Measurements from ENCODE around the gene SMOC2. TPM values are rescaled to one million over a fixed set of nuclear protein-coding genes. Genes with fewer than 3 reads are reported as not detected.
A peak's percentile ranks its signal among the peaks of the same experiment; 100 is the strongest.

SMOC2 gene
- total RNA-seq, 4 donors from 2014 or later: 9.0 to 25.7 (median 15.2) TPM

DNA sequence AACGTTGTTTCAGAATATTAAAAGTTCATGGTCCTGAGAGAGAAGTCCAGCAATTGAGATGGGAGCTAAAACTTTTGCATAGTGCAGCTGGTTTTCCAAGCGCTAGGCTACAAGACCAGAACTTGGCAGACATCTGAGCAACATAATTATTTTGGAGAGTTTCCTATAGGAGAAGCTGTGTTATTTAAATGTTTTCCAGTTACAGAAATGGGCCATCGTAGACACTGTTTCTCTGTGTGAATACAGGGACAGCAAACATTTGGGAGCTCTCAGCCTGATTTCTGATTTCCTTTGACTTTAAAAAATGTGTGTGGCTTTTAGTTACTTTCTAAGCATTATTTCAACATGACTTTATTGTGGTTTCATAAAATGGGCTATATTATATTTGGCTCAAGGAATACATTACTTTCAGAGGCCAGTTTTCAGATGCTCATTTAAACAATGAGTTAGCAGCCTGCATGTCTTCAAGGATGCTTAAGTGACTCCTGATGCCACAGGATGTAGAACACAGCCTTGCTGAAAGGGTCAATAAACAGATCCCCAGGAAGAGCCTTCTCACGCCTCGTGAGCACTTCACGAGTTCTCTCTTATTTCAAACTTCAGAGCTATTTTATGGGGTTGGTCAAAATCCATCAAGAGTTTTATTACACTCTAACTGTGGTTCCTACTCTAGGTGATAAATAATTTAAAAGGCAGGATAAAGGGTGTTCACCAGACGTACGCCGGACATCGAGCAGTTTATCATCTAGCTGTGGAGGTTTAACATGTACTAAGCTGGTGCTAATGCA, 193.8 kb downstream of the SMOC2 start:
- Histone ChIP-seq H3K9me3 (no peaks in the 10 kb centered on the region), H3K36me3 (no peaks in the 10 kb centered on the region), H3K27ac (no peak overlapping the region), H3K27me3 (no peaks in the 10 kb centered on the region), H3K4me1 (no peaks in the 10 kb centered on the region), H3K4me3 (replicated peaks in 1 of 3) (no peak overlapping the region)
- TF ChIP-seq, protein P1, sequence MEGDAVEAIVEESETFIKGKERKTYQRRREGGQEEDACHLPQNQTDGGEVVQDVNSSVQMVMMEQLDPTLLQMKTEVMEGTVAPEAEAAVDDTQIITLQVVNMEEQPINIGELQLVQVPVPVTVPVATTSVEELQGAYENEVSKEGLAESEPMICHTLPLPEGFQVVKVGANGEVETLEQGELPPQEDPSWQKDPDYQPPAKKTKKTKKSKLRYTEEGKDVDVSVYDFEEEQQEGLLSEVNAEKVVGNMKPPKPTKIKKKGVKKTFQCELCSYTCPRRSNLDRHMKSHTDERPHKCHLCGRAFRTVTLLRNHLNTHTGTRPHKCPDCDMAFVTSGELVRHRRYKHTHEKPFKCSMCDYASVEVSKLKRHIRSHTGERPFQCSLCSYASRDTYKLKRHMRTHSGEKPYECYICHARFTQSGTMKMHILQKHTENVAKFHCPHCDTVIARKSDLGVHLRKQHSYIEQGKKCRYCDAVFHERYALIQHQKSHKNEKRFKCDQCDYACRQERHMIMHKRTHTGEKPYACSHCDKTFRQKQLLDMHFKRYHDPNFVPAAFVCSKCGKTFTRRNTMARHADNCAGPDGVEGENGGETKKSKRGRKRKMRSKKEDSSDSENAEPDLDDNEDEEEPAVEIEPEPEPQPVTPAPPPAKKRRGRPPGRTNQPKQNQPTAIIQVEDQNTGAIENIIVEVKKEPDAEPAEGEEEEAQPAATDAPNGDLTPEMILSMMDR (IDR thresholded peaks at IDR 0.05): no peak
- TF ChIP-seq POLR2A (IDR thresholded peaks at IDR 0.05): no peak
- 74 to 84% methylated on average over 10 of the region's 10 CpGs for WGBS, 2 donors
- DNase-seq: no peak
- intact Hi-C loops (cut with DNase I): no loop called here

DNA sequence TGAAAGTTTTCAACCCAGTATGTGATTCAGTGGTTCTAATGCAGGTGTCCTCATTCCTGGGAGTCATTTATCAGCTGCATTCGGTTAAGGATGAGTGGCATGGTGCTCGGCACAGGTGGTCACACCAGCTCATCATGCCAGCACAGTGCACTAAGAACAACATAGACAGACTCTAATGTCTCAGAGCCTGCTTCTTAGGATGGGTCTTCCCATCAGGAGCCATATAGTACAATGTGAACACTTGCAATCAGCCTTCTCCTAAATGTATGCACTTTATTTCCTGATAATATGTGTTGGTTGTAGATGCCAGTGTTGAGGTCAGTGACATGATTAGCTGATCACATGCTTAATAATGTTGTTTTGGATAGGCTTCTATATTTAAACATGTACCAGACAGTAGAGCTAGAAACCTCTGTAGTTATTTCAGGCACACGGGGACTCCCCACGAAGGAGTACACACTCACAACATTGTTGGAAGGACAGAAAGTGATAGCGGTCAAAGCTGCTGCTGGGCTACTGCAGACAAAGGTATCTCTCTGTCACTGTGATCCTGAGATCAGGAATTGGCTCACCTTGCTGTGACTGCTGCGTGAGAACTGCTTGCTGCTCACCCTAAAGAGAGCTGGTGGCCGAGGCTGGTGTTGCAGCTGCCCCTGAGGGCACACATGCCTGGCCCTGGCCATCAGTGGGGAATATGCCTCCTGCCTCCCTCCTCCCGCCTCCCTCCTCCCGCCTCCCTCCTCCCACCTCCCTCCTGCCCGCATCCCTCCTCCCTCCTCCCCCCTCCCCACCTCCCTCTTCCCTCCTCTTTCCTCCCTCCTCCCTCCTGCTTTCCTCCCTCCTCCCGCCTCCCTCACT, 195.4 kb downstream of the SMOC2 start:
- no peak overlapping the region for H3K4me3 ChIP-seq (replicated peaks in 1 of 3)
- DNase-seq: peak; percentile 14 to 19
- intact Hi-C loops (cut with DNase I): no loop called here
- no peaks in the 10 kb centered on the region for H3K27me3 ChIP-seq
- no peak overlapping the region for H3K27ac ChIP-seq
- H3K36me3 ChIP-seq: no peaks in the 10 kb centered on the region
- peaks cover 11 to 12% of the 10 kb centered on the region in 2 donors for H3K4me1 ChIP-seq
- no peaks in the 10 kb centered on the region for H3K9me3 ChIP-seq
- TF ChIP-seq POLR2A (IDR thresholded peaks at IDR 0.05): no peak
- TF ChIP-seq, protein P1 (IDR thresholded peaks at IDR 0.05): no peak
- WGBS, 2 donors: 43 to 53% methylated on average over 11 of the region's 11 CpGs

DNA sequence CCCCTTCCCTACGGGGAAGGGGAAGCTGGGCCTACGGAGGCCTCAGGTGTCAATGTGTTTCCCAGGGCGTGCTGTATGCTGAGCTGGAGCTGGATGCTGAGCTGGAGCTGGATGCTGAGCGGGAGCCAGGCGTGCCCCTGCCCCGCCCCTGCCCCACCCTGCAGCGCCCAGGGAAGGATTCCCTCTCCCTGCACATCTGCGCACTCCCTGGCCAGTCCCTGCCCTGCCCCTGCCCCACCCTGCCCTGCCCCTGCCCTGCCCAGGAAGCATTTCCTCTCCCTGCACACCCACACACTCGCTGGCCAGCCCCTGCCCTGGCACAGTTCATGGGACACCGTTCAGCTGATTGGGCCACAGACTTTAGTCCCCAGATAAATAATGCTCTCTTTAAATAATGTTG, 196.8 kb downstream of the SMOC2 start:
- intact Hi-C loops (cut with DNase I): no loop called here
- H3K36me3 ChIP-seq: no peaks in the 10 kb centered on the region
- H3K4me3 ChIP-seq (replicated peaks in 1 of 3): no peak overlapping the region
- DNase-seq: no peak
- peaks cover 14 to 16% of the 10 kb centered on the region in 2 donors for H3K4me1 ChIP-seq
- 71 to 78% methylated on average over 7 to 10 of the region's 10 CpGs for WGBS, 2 donors
- H3K27me3 ChIP-seq: no peaks in the 10 kb centered on the region
- H3K9me3 ChIP-seq: no peaks in the 10 kb centered on the region
- H3K27ac ChIP-seq: no peak overlapping the region
- TF ChIP-seq POLR2A (IDR thresholded peaks at IDR 0.05): no peak
- TF ChIP-seq, protein P1 (IDR thresholded peaks at IDR 0.05): no peak

DNA sequence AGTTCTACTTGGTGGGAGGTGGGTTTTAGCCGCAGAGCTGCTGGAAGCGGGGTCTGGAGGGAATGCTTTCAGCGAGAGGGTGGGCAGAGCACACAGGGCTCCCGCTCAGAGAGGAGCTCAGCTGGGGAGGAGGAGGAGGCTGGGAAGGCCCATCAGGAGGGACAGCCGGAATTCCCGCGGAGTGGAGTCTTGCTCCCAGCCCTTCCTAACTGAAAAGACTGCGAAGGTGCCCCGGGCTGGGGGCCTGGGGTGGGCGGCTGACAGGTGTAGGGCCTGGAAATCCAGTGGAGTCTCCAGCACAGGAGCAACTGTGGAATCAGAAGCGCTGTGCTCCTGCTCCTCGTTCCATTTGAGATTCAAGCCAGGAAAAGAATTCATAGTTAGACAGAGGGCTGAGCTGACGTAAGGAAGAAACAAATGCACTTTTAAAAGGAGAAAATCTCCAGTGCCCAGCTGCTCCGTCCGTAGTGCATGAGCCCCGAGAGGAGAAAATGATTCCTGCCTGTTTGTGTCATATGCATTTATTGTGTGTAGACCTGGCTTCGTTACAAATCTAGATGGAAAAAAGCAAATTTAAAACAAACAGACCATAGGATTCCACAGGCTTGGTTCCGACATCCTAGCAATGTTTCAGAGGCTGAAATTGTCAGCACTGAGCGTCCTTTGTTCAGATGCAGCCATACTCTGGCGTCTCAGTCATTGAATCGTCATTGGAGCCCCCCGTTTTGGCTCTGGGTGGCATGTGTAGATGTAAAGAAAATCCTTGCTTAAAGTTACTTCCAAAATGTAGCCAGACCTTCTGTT, 197.7 kb downstream of the SMOC2 start:
- intact Hi-C loops (cut with DNase I): no loop called here
- Histone ChIP-seq H3K27ac (no peak overlapping the region), H3K9me3 (no peaks in the 10 kb centered on the region), H3K4me1 (peaks cover 14 to 16% of the 10 kb centered on the region in 2 donors), H3K27me3 (no peaks in the 10 kb centered on the region), H3K4me3 (replicated peaks in 1 of 3) (no peak overlapping the region), H3K36me3 (no peaks in the 10 kb centered on the region)
- no peak for DNase-seq
- TF ChIP-seq, protein P1 (IDR thresholded peaks at IDR 0.05): no peak
- no peak for TF ChIP-seq POLR2A (IDR thresholded peaks at IDR 0.05)
- 68 to 70% methylated on average over 22 of the region's 22 CpGs for WGBS, 2 donors

Data from thyroid gland (tissue), 4 donors.